Measurements from ENCODE around the gene SYT17.

SYT17 gene

GRCh38 chr16:19315889-19316433 is 147.9 kb downstream of the SYT17 start:
- H3K27ac ChIP-seq = no peak overlapping the region
- H3K4me3 ChIP-seq = no peak overlapping the region
- TF ChIP-seq CTCF (IDR thresholded peaks at IDR 0.05) = no peak
- DNase-seq (ENCODE audit: low spot score) = no peak

GRCh38 chr16:19316846-19317245 is 148.8 kb downstream of the SYT17 start:
- Histone ChIP-seq H3K4me3 (no peak overlapping the region), H3K27ac (no peak overlapping the region)
- TF ChIP-seq CTCF (IDR thresholded peaks at IDR 0.05) = no peak
- DNase-seq (ENCODE audit: low spot score) = no peak

Data from coronary artery (tissue), 2 donors.